GM08714 (cell line): ENCODE results near the gene CD79A.

ENCODE experiments used
- H3K4me3 ChIP-seq: fragments of 200-500 bp; sonication (Bioruptor generic); 2 replicates; pipeline ENCODE4 v1.5.1; 2014; ENCODE audit warnings: mild to moderate bottlenecking, low read length, inconsistent platforms
- ZNF274 ChIP-seq: IDR thresholded peaks from 2 replicates; pipeline ENCODE4 v1.6.1; 2012; ENCODE audit warnings: mild to moderate bottlenecking, low read depth, low read length

Gene CD79A

DNA sequence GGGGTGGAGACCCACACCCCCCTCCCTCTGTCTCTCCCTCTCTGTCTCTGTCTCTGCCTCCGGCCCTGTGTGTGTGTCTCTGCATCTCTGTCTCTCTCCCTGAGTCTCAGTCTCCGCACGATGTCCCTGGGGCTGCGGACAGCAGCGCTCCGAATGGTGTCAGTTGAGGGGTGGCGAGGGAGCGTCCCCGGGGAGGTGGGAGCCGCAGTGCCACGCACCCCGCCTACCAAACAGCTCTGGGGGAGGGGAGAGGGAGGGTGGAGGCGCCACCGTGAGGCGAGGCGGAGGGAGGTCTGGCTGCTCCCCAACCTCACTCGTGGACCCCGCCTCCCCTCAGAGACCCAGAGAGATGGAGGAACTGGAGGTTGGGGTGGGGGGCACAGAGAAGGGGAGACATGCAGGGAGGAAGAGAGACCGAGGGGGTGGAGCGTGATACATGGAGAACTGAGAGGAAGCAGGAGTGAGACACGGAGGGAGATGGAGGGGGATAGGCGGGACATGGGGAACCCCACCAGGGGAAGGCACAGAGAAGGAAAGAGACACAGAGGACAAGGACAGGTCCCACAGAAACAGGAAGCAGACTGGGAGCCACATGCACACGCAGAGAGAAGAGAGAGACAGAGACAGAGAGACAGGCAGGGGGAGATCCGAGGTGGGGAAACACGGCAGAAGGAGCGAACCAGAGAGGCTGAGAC lies 44.0 kb downstream of the CD79A start:
- no peak overlapping the region for H3K4me3 ChIP-seq
- no peak for TF ChIP-seq ZNF274

DNA sequence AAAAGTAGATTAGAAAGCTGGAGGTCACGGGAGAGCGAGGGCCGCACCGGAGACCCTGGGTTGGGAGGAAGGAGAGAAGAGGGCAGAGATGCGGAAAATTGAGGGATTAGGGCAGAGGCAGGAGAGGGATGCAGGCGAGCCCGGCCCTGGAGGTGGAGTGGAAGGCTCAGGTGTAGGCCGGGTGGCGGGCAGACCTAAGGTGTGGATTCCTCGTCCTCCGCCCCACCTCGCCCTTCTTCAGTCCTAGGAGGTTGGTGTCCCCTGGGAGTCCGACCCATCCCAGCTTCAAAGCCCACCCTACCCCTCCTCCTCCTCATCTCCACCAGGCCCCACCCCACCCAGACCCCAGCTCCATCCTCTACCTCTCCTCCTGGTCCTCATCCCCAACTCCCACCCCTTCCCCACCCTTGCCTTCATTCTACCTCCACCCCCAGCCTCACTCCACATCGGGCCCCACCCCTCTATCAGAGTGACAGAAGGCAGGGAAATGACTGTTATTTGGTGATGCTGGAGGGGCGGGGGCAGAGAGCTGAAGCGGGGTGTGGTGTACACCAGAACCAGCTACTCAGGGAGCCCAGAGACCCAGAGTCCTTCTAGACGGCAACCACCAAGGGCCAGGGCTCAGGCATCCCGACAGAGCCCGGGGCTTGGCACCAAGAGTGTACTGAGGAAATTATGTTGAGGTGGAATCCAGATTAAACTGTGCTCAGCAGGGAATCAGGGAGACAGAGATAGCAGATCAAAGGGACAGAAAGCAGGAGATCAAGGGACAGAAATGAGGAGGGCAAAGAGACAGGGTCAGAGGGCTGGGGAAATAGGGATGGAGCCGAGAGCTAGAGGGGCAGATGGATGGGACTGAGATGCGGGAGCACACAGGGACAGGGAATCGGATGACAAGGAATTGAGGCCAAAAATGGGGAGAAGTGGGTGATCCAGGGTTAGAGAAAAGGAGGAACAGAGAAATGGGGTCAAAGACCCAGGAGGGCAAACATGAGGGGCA lies 44.8 kb downstream of the CD79A start:
- H3K4me3 ChIP-seq, result no peak overlapping the region
- TF ChIP-seq ZNF274, result no peak

DNA sequence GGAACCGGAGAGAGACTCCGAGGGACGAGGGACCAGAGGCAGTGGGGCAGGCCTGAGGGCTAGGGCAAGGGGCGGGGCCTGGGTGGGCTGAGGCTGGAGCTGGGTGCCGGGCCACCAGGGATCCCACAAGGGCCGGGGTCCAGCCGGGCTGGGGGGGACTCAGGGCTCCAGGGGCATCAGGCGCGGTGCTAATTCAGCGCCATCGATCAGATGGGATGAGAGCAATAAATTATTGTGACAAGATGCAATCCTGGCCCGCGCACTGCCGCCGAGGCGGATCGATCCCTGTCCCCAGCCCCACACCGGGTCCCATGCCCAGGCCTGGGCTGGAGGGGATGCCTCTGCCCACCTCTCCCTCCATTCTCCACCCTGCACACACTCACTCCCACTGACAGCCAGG lies 45.5 kb downstream of the CD79A start:
- TF ChIP-seq ZNF274, result no peak
- no peak overlapping the region for H3K4me3 ChIP-seq

- TF ChIP-seq ZNF274, result no peak
- no peak overlapping the region for H3K4me3 ChIP-seq
These were observed 46.1 kb downstream of the CD79A start for GRCh38 chr19:41923045-41923788.

- no peak for TF ChIP-seq ZNF274
These were observed 47.4 kb downstream of the CD79A start for GRCh38 chr19:41924151-41925145.

GRCh38 chr19:41925208-41926003 lies 48.3 kb downstream of the CD79A start:
- H3K4me3 ChIP-seq, result no peak overlapping the region
- no peak for TF ChIP-seq ZNF274

More at GRCh38 chr19:41924151-41925145, 47.4 kb downstream of the CD79A start:
- no peak overlapping the region for H3K4me3 ChIP-seq

DNA sequence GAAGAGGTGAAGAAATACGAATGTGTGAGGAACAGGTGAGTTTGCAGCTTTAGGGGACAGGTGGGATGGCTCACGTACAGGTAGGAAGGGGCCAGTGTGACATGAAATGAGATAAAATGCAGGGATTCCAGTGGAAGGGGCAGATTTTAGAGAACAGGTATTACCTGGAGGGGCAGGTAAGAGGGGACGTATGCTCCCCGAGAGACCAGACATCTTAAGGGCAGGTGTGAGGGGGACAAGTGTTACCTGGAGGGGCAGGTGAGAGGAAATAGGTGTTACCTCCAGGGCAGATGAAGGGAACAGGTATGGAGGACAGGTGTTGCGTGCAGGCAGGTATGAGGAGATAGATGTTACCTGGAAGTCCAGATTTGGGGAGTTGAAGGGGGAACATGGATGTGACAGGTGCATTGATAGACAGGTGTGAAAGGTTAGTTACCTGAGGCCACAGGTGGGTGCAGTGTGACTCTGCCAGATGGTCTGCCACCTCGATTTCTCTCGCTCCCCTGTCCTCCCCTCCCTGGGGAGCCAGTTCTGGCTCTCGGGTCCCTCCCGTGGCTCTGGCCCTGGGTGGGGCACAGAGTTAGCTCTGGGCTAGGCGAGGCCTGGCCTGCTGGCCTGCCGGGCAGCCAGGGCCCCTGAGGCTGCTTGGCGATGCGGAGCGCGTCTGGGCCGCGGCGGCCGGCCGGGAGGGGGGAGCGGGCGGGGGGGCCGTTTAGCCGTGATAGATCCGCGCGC lies 49.1 kb downstream of the CD79A start:
- H3K4me3 ChIP-seq, result no peak overlapping the region
- no peak for TF ChIP-seq ZNF274

GRCh38 chr19:41926763-41927496 lies 49.9 kb downstream of the CD79A start:
- TF ChIP-seq ZNF274, result no peak
- no peak overlapping the region for H3K4me3 ChIP-seq

DNA sequence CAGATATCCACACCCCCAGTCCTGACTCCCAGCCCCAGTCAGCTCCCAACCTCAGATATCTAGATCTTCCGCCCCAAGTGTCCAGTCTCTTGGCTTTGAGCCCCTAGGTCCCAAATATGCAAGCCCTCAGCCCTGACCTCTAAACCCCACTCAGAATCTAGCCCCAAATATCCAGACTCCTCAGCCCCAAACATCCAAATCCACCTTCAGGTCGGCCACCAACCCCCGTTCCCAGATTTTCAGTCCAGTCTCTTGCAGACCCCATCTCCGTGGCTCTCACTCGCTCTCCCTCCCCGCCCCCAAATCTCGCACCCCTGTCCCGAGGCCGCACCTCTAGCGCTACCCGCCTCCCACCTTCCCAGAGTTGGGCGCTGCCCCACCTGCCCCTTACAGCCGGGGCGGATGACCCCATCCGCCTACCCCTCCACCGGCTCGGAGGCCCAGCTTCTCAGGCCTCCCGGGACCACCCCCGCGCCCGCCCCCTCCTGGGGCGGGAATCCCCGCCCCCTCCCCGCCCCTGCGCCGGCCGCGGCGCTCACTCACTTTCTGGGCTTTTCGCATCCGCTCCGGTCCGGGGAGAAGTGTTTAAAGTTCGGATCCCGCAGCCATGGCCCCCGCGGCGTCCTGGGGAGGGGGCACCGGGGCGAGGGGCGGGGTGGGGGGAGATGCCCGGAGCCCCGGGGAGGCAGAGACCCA lies 50.6 kb downstream of the CD79A start:
- peak overlapping the region; percentile 54 for H3K4me3 ChIP-seq
- no peak for TF ChIP-seq ZNF274

GRCh38 chr19:41928221-41928683 lies 51.2 kb downstream of the CD79A start, which contains the start of gene ERFL:
ERFL (minus strand) TSS chr19:41928449; CDS start chr19:41912919, 15,530 bp downstream.
- TF ChIP-seq ZNF274, result no peak
- H3K4me3 ChIP-seq, result peak within 1 kb of the TSS; percentile 54
